Dendritic cell treated with granulocyte-macrophage colony-stimulating factor and Interleukin-4, amounts not matched to agents 40 ng/mL and 50 ng/mL, for 4 days (primary cell): ENCODE data around the gene COPA.

Experiments used
- H3K27ac Mint-ChIP-seq: one replicate; pipeline ENCODE4 v1.8.0; 2022; ENCODE audit warnings: mild to moderate bottlenecking, mixed read lengths
- H3K27me3 Mint-ChIP-seq: one replicate; pipeline ENCODE4 v1.8.0; 2022; ENCODE audit warnings: mild to moderate bottlenecking, mixed read lengths
- H3K36me3 Mint-ChIP-seq: one replicate; pipeline ENCODE4 v1.8.0; 2022; ENCODE audit warnings: low read depth, mixed read lengths
- H3K4me1 Mint-ChIP-seq: one replicate; pipeline ENCODE4 v1.8.0; 2022; ENCODE audit warnings: low read depth, mixed read lengths
- H3K4me3 Mint-ChIP-seq: one replicate; pipeline ENCODE4 v1.8.0; 2022; ENCODE audit warnings: mild to moderate bottlenecking, moderate library complexity, mixed read lengths
- H3K9me3 Mint-ChIP-seq: one replicate; pipeline ENCODE4 v1.8.0; 2022; ENCODE audit warnings: mixed read lengths
- intact Hi-C: fragments of 100-400 bp; cut with micrococcal nuclease; formaldehyde crosslinking; loops from one replicate; pipeline ENCODE4 v1.15.0; 2022

The COPA gene

DNA sequence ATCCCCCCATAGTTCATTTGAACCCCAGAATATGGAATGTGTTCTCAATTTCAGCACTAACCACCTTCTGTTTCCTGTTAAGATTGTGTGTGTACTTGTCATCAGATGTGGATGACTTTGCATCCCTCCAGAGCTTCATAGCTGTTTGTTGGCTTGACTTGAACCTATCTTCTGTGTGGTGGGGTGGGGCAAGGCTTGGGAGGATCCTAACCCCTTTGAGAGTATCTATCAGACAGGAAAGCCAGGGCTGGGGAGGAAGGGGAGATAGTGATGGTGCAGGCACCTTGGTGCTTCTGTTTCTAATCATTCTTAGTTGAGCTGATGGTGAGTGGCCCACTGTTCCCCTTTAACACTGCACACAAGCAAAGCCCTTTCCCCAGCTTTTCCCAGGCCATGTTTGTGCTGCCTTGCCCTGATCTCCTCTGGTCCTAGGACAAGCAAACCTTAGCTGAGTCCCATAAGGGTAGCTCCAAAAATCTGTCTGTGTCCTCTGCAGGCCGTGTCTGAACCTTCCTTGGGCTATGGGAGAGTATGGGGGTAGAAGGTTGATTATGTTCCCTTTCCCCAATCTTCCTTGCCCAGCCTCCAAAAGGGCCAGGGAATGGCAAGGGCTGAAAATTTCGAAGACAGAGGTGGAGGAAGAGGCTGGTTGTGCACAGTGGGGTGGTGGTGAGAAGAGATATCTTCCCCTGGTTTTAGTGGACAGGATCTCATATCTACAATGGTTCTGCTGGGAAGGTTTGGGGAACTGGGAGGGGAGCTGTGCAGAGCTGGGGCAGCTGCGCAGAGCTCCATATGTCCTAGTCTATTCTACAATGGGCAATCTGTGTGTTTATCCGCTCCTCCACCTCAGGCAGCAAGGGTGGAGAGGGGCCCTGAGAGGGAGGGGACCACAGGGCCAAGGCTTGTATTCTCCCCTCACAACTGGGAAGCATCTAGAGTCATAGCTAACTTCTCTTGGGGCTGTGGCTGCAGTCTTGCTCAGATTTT, 25.2 kb upstream of the COPA start:
- intact Hi-C loops: no loop called here
- Mint-ChIP-seq H3K4me1 (peaks cover 68% of the 10 kb centered on the region), H3K4me3 (no peak overlapping the region), H3K36me3 (no peaks in the 10 kb centered on the region), H3K27me3 (peaks cover 3% of the 10 kb centered on the region), H3K9me3 (no peaks in the 10 kb centered on the region), H3K27ac (no peak overlapping the region)

DNA sequence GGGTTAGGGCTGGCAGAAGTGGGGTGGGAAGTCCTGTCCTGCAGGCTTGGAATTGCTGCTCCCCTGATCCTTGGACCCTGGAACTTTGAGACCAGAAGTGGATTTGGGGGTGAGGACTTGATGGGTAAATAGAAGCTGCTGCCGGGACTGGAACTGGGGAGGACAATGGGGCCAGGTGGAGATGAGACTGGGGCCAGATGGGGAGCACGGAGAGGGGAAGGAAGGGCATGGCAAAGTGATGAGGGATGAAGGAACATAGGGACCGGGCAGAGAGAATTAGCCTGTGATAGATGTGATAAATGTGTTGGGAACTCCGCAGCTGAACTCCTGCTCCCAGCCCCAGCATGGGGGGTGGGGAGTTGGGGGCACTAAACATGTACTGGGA, 24.5 kb upstream of the COPA start:
- H3K4me3 Mint-ChIP-seq: no peak overlapping the region
- no peaks in the 10 kb centered on the region for H3K36me3 Mint-ChIP-seq
- intact Hi-C loops: no loop called here
- H3K4me1 Mint-ChIP-seq: peaks cover 66% of the 10 kb centered on the region
- H3K27ac Mint-ChIP-seq: no peak overlapping the region
- no peaks in the 10 kb centered on the region for H3K9me3 Mint-ChIP-seq
- peaks cover 3% of the 10 kb centered on the region for H3K27me3 Mint-ChIP-seq

DNA sequence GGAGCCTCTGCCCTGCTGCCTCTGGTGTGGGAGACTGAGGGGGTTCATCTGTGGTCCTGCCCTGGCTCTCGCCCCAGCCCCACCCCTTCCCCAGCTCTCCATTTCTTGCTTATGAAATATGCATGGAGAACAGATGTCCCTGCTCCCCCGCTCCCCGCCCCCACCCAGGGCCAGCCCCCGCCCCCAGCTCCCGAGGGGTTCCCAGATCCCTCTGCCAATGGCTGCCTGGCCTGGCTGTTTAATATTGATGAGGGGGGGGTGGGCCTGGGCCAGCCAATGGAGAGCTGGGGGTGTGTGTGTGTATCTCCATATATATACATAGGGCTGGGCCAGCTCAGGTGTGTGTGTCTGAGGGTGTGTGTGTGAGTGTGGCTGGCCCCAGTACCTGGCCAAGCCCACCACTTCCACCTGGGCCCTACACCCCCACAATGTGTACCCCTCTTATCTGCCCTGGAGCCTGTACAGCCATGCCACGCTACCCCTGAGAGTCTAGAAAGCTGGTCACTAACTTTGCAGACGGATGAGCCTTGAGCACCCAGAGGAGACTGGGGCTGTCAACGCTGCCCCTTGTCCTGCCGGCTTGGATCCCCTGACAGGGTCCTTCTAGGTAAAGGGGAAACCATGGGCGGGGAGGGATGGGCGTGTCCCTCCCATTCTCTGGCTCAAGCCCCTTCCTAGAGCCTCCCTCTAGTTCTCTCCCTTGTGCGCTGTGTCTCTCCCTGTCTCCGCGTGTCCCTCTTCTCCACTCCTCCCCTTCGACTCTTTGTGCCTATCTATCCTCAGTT, 23.9 kb upstream of the COPA start, which contains the start of gene NHLH1:
NHLH1 (plus strand) TSS at position 341 of the 785 bp plus-strand sequence. CDS start 3,661 bp downstream, outside the sequence.
- H3K4me1 Mint-ChIP-seq: peaks cover 66% of the 10 kb centered on the region
- H3K9me3 Mint-ChIP-seq: no peaks in the 10 kb centered on the region
- no peaks in the 10 kb centered on the region for H3K36me3 Mint-ChIP-seq
- H3K27ac Mint-ChIP-seq: no peak within 1 kb of the TSS
- peaks cover 3% of the 10 kb centered on the region for H3K27me3 Mint-ChIP-seq
- intact Hi-C loops: no loop called here
- H3K4me3 Mint-ChIP-seq: no peak within 1 kb of the TSS

DNA sequence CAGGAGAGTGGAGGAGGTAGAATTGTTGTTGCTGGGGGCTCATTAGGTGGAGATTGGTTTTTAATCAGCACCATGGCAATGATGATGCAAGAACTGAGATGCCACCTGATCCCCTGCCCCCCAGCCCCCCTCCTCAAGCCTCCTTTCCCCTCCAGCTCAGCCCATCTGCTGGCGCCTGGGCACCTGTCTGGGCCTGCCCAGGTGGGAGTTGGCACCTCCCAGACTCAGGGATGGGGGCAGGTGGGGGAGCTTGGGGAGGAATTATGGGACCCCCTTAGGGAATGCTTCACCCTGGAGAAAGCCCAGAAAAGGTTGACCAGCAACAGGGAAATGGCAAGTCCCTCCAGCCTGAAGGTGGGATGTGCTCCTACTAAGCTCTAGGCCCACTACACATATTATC, 22.3 kb upstream of the COPA start:
- H3K27ac Mint-ChIP-seq: no peak overlapping the region

DNA sequence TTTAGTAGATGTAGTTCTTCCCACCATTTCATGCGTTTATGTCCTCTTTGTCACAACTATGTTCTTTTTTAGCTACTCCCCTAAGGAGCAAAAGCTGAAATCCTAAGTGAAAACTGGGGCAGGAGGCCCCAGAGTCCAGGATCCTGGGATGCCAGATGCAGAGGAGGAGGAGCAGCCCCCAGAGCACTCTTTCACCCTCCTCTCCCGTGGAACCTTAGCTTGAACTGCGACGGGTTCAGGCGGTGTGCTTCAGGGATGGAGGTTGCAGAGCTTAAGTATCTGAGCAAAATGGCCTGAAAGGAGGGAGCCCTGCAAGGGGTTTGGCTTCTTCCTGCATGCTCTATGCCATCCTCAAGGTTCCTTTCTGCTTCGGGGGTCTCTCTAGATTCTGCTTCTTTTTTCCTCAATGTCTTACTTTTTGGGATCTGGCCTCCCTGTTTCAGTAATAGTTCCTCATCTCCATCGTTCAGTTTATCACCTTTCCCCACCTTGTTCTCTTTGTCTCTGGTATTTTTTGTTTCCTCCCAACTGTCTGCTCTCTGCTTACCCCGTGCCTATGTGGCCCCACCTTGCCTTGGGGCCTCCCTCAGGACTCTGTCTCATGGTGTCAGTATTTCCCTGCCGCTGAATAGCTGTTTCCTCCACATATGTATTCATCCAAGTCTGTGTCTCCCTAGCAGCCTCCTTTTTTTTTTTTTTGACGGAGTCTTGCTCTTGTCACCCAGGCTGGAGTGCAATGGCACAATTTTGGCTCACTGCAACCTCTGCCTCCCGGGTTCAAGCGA, 21.1 kb upstream of the COPA start:
- H3K4me3 Mint-ChIP-seq: no peak overlapping the region
- intact Hi-C loops: no loop called here
- H3K27ac Mint-ChIP-seq: no peak overlapping the region
- peaks cover 23% of the 10 kb centered on the region for H3K36me3 Mint-ChIP-seq
- no peaks in the 10 kb centered on the region for H3K9me3 Mint-ChIP-seq
- peaks cover 62% of the 10 kb centered on the region for H3K4me1 Mint-ChIP-seq
- peaks cover 3% of the 10 kb centered on the region for H3K27me3 Mint-ChIP-seq

More for the DNA sequence above, 22.3 kb upstream of the COPA start:
- H3K27me3 Mint-ChIP-seq: peaks cover 3% of the 10 kb centered on the region
- no peak overlapping the region for H3K4me3 Mint-ChIP-seq
- H3K9me3 Mint-ChIP-seq: no peaks in the 10 kb centered on the region
- peaks cover 11% of the 10 kb centered on the region for H3K36me3 Mint-ChIP-seq
- intact Hi-C loops: no loop called here
- H3K4me1 Mint-ChIP-seq: peaks cover 66% of the 10 kb centered on the region

DNA sequence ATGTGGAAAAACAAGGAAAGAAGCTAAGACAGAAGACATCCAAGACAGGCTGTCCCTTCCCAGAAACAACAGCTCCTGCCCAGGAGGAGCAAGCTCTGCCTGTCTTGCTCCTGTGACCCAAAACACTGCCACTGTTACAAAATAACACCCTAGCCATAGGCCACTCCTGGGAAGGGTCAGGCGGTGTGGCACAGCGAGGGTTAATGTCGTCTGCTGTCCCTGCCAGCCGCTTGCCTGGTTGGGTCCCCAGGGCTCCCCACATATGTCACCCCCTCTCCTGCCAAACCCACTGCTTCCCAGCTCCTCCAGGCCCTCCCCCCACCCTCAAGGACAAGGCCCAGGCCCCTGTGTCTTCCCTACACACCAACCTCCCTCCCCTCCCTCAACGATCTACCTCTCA, 20.0 kb upstream of the COPA start:
- intact Hi-C loops: no loop called here
- H3K27ac Mint-ChIP-seq: peak overlapping the region; percentile 38
- H3K4me1 Mint-ChIP-seq: peaks cover 61% of the 10 kb centered on the region
- H3K4me3 Mint-ChIP-seq: no peak overlapping the region
- H3K36me3 Mint-ChIP-seq: peaks cover 34% of the 10 kb centered on the region
- H3K9me3 Mint-ChIP-seq: no peaks in the 10 kb centered on the region
- H3K27me3 Mint-ChIP-seq: peaks cover 3% of the 10 kb centered on the region

DNA sequence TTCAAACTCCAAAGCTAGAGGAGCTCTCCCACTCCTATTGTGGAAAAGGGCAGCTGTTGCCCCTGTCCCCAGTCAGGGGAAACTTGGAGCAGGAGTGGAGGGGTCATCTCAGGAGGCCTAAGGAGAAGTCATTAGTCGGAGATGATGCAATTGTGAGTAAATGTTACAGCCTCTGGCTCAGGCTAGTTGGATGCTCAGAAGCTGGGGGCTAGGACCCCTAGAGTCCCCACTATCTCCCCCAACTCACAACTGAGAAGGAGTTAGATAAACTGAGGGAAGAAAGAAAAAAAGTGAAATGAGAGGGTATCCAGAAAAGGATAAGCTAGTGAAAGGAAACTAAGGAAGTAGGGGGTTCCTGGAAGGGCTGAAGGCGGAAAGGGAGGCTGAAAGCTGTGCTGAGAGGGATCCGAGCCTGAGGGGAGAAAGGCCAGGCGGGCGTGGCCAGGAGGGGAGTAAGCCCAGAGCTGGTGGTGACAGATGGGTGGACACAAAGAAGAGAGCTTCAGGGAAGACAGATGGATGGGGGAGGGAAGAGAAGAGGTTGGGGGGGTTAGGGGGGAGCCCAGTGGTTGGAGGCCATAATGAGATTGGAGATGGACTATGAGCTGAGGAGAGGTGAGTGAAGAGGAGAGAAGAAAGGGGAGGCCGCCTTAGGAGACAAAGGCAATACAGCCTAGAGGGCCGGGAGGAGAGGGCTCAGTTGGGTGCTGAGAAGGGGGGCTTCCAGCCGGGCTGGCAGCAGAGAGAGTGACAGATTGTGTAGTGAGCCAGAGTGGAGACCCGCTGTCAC, 19.3 kb upstream of the COPA start:
- peaks cover 1% of the 10 kb centered on the region for H3K27me3 Mint-ChIP-seq
- intact Hi-C loops: no loop called here
- H3K4me1 Mint-ChIP-seq: peaks cover 57% of the 10 kb centered on the region
- H3K27ac Mint-ChIP-seq: peak overlapping the region; percentile 38
- H3K36me3 Mint-ChIP-seq: peaks cover 41% of the 10 kb centered on the region
- H3K4me3 Mint-ChIP-seq: no peak overlapping the region
- no peaks in the 10 kb centered on the region for H3K9me3 Mint-ChIP-seq

DNA sequence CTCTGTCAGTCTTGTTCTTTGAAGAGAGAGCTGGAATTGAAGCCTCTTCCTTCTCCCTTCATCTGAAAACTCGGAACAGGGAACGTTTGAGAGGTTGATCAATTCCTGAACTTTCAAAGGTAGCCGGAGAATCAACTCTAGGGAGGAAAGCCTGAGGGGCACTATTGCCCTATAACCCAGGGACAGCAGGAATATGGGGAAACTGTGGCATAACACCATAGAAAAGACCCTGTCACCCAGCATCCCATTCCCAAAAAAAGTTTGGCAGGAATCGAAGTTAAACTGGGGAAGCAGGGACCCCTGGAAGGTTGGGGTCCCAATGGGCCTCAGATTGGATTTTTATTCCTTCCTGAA, 18.7 kb upstream of the COPA start:
- Mint-ChIP-seq H3K4me1 (peaks cover 54% of the 10 kb centered on the region), H3K27ac (peak overlapping the region; percentile 38)
- intact Hi-C loops: no loop called here

DNA sequence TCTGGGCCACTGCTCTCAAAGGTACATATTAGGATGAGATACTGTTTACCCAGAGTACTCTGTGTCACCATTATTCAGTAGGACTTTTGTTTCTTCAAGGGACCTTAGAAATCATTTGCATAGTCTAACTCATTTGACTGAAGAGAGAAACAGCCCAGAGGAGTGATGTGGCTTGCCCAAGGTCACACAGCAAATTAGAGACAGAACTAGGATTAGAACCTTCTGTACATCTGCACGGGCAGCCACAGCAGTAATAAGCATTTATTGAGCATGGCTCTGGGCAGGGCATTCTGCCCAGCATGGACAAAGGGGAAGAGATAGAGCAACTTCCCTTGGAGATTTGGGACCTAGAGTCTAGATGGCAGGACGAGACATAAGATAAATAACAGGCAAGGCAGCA, 18.1 kb upstream of the COPA start:
- H3K9me3 Mint-ChIP-seq: no peaks in the 10 kb centered on the region
- H3K27ac Mint-ChIP-seq: peak overlapping the region; percentile 26
- H3K36me3 Mint-ChIP-seq: peaks cover 52% of the 10 kb centered on the region
- H3K4me3 Mint-ChIP-seq: no peak overlapping the region
- intact Hi-C loops: no loop called here
- H3K4me1 Mint-ChIP-seq: peaks cover 52% of the 10 kb centered on the region
- H3K27me3 Mint-ChIP-seq: no peaks in the 10 kb centered on the region

More for the DNA sequence above, 18.7 kb upstream of the COPA start:
- Mint-ChIP-seq H3K9me3 (no peaks in the 10 kb centered on the region), H3K4me3 (no peak overlapping the region), H3K36me3 (peaks cover 47% of the 10 kb centered on the region), H3K27me3 (no peaks in the 10 kb centered on the region)

DNA sequence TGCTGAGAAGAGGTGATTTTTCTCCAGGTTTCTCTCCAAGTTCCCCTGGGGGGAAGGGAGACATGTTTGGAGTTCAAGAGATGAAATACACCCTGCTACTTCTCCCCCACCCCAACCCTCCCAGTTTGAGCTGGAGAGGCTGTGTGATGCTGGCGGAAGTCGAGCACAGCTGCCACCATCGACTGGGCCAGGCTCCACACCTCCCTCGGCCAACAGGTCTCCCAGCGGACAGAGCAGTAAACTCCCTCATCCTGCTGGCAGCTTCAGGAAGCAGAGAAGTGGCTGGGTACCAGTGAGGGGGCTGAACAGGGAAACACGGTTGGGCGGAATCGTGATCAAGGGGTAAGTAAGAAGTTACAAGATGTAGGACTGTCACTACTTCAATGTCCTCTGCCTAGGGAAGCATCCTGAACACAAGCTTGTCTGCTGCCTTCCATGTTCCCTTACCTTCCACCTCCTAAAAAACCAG, 17.2 kb upstream of the COPA start:
- peaks cover 62% of the 10 kb centered on the region for H3K36me3 Mint-ChIP-seq
- no peaks in the 10 kb centered on the region for H3K9me3 Mint-ChIP-seq
- peak overlapping the region; percentile 26 for H3K27ac Mint-ChIP-seq
- intact Hi-C loops: no loop called here
- H3K4me3 Mint-ChIP-seq: no peak overlapping the region
- no peaks in the 10 kb centered on the region for H3K27me3 Mint-ChIP-seq
- H3K4me1 Mint-ChIP-seq: peaks cover 48% of the 10 kb centered on the region

DNA sequence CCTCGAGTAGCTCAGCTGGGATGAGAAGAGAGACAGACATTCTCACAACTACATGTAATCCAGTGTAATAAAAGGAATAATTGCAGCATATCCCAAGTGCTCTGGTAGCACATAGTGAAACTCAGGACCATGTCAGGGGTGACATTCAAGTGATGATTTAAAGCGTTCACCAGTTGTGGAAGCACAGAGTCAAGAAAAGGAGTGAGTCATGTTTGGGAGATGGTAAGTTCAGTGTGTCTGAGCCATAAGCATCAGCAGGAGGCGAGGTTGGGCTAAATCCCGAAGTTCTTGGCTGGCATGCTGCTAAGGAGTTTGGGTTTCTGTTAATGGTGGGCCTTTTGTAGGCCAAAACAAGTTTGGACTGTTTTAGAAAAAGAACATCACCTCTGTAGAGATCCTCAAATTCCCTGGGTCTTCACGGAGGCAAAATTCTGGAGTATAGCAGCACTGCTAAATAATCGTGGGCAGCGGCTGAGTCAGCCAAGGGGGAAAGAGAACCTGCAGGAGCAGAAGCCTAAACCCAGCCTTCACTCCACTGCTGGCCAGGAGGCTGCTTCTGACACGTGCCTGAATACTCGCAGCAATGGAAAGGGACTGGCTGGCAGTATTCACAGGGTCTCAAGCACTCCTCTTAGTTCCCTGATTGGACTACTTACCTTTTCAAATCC, 16.6 kb upstream of the COPA start:
- H3K27ac Mint-ChIP-seq: no peak overlapping the region
- H3K27me3 Mint-ChIP-seq: no peaks in the 10 kb centered on the region
- intact Hi-C loops: no loop called here
- no peaks in the 10 kb centered on the region for H3K9me3 Mint-ChIP-seq
- H3K4me3 Mint-ChIP-seq: no peak overlapping the region
- peaks cover 44% of the 10 kb centered on the region for H3K4me1 Mint-ChIP-seq
- peaks cover 68% of the 10 kb centered on the region for H3K36me3 Mint-ChIP-seq

DNA sequence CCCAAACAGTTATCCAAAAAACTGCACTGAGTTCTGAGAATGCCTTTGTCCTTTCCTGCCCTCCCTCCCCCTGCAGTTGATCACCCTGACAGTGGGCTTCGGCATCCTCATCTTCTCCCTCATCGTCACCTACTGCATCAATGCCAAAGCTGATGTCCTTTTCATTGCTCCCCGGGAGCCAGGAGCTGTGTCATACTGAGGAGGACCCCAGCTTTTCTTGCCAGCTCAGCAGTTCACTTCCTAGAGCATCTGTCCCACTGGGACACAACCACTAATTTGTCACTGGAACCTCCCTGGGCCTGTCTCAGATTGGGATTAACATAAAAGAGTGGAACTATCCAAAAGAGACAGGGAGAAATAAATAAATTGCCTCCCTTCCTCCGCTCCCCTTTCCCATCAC, 15.0 kb upstream of the COPA start:
- peak overlapping the region; percentile 0 for H3K27ac Mint-ChIP-seq

More for the DNA sequence above, 15.0 kb upstream of the COPA start:
- no peaks in the 10 kb centered on the region for H3K9me3 Mint-ChIP-seq
- no peaks in the 10 kb centered on the region for H3K27me3 Mint-ChIP-seq
- H3K36me3 Mint-ChIP-seq: peaks cover 84% of the 10 kb centered on the region
- H3K4me3 Mint-ChIP-seq: no peak overlapping the region
- intact Hi-C loops: no loop called here
- peaks cover 51% of the 10 kb centered on the region for H3K4me1 Mint-ChIP-seq
